Neural cell (in vitro differentiated cells): ENCODE measurements around the gene PGM5. TPM values are rescaled to one million over a fixed set of nuclear protein-coding genes. Genes with fewer than 3 reads are reported as not detected.

Experiments used
- H2AFZ ChIP-seq: fragments of 200-600, 300-800 bp; sonication (generic), shearing (Covaris generic); 2 replicates; pipeline ENCODE4 v1.6.0; 2014; ENCODE audit warnings: low read depth, mild to moderate bottlenecking, antibody characterized with exemption, low read length, moderate library complexity
- H3F3A ChIP-seq: fragments of 200-600 bp; shearing (Covaris generic); 2 replicates; pipeline ENCODE4 v1.6.1; 2016; ENCODE audit warnings: mild to moderate bottlenecking, moderate library complexity, mixed read lengths, antibody characterized with exemption, low read length; ENCODE audit not compliant: insufficient read depth, poor library complexity, severe bottlenecking
- H3K27ac ChIP-seq: fragments of 200-600, 300-800 bp; sonication (generic), shearing (Covaris generic); 2 replicates; pipeline ENCODE4 v1.5.1; 2014; ENCODE audit warnings: mild to moderate bottlenecking, low read length, moderate library complexity
- H3K27me3 ChIP-seq: fragments of 300-800, 200-600 bp; sonication (generic), shearing (Covaris generic); 2 replicates; pipeline ENCODE4 v1.6.0; 2014; ENCODE audit warnings: mild to moderate bottlenecking, low read depth, low read length, moderate library complexity; ENCODE audit not compliant: insufficient read depth
- H3K36me3 ChIP-seq: fragments of 300-800, 200-600 bp; sonication (generic), shearing (Covaris generic); 2 replicates; pipeline ENCODE4 v1.5.1; 2014; ENCODE audit warnings: mild to moderate bottlenecking, antibody characterized with exemption, low read length, moderate library complexity; ENCODE audit not compliant: insufficient read depth
- H3K4me2 ChIP-seq: fragments of 300-800, 200-600 bp; sonication (generic), shearing (Covaris generic); 2 replicates; pipeline ENCODE4 v1.6.0; 2014; ENCODE audit warnings: mild to moderate bottlenecking, low read length
- H3K4me3 ChIP-seq: fragments of 300-800, 200-600 bp; sonication (generic), shearing (Covaris generic); 2 replicates; pipeline ENCODE4 v1.5.1; 2014; ENCODE audit warnings: mild to moderate bottlenecking, low read length, moderate library complexity
- H3K79me2 ChIP-seq: fragments of 200-600 bp; shearing (Covaris generic); replicated peaks from 2 replicates; pipeline ENCODE4 v1.6.0; 2014; ENCODE audit warnings: mild to moderate bottlenecking, low read length, moderate library complexity; ENCODE audit not compliant: insufficient read depth
- H3K9ac ChIP-seq: fragments of 300-800, 200-600 bp; sonication (generic), shearing (Covaris generic); 2 replicates; pipeline ENCODE4 v1.6.1; 2016; ENCODE audit warnings: mild to moderate bottlenecking, low read length, mixed read lengths
- H3K9me2 ChIP-seq: fragments of 200-600 bp; shearing (Covaris generic); 2 replicates; pipeline ENCODE4 v1.6.1; 2016; ENCODE audit warnings: mild to moderate bottlenecking, low read length, mixed read lengths; ENCODE audit not compliant: insufficient read depth
- H3K9me3 ChIP-seq: fragments of 200-600, 300-800 bp; sonication (generic), shearing (Covaris generic); 2 replicates; pipeline ENCODE4 v1.6.1; 2016; ENCODE audit warnings: mild to moderate bottlenecking, mixed run types, low read length, moderate library complexity, mixed read lengths
- H4K20me1 ChIP-seq: fragments of 200-600 bp; shearing (Covaris generic); 2 replicates; pipeline ENCODE4 v1.6.1; 2016; ENCODE audit warnings: mild to moderate bottlenecking, mixed run types; ENCODE audit not compliant: insufficient read depth
- CTCF ChIP-seq: fragments of 450-650 bp; IDR thresholded peaks from 2 replicates; pipeline ENCODE4 v1.5.1; 2014; ENCODE audit warnings: antibody characterized with exemption, mild to moderate bottlenecking, moderate library complexity; ENCODE audit not compliant: poor library complexity, severe bottlenecking
- EP300 ChIP-seq: fragments of 450-650 bp; conservative IDR thresholded peaks from 2 replicates; pipeline ENCODE4 v1.6.1; 2014; ENCODE audit warnings: antibody characterized with exemption, mild to moderate bottlenecking, moderate library complexity; ENCODE audit not compliant: poor library complexity, severe bottlenecking
- EZH2 ChIP-seq: fragments of 200-600, 300-800 bp; shearing (Covaris generic), sonication (generic); IDR thresholded peaks from 2 replicates; pipeline ENCODE4 v1.6.1; 2014; ENCODE audit warnings: antibody characterized with exemption, low read length, borderline replicate concordance, mild to moderate bottlenecking; ENCODE audit not compliant: insufficient read depth, poor library complexity, severe bottlenecking
- MXI1 ChIP-seq: fragments of 450-650 bp; conservative IDR thresholded peaks from 2 replicates; pipeline ENCODE4 v1.6.1; 2014; ENCODE audit warnings: antibody characterized with exemption, mild to moderate bottlenecking; ENCODE audit not compliant: poor library complexity, severe bottlenecking
- POLR2AphosphoS5 ChIP-seq: IDR thresholded peaks from 2 replicates; pipeline ENCODE4 v1.6.1; 2012
- RAD21 ChIP-seq: fragments of 450-650 bp; conservative IDR thresholded peaks from 2 replicates; pipeline ENCODE4 v1.6.1; 2014; ENCODE audit warnings: antibody characterized with exemption, mild to moderate bottlenecking, moderate library complexity
- REST ChIP-seq: IDR thresholded peaks from 2 replicates; pipeline ENCODE4 v1.6.1; 2012; ENCODE audit warnings: borderline replicate concordance
- SMC3 ChIP-seq: fragments of 450-650 bp; conservative IDR thresholded peaks from 2 replicates; pipeline ENCODE4 v1.6.1; 2014; ENCODE audit warnings: antibody characterized with exemption, mild to moderate bottlenecking, moderate library complexity; ENCODE audit not compliant: poor library complexity
- TAF1 ChIP-seq: IDR thresholded peaks from 2 replicates; pipeline ENCODE4 v1.6.1; 2012; ENCODE audit warnings: low read depth
- polyA plus RNA-seq: library from polyadenylated mRNA; depleted of rRNA; stranded (reverse); fragments of >200 nt; gene quantifications from 2 replicates; pipeline ENCODE4 v1.2.3, GENCODE V29; 2014

PGM5 gene
- polyA plus RNA-seq, 1 donor from 2014 or later: not detected

- TF ChIP-seq RAD21 (no peak), MXI1 (no peak), SMC3 (no peak), REST (no peak), CTCF (no peak), POLR2AphosphoS5 (no peak), EP300 (no peak), EZH2 (no peak), TAF1 (no peak)
- Histone ChIP-seq H3K27me3 (no peaks in the 10 kb centered on the region), H3K36me3 (no peaks in the 10 kb centered on the region), H3K27ac (no peak overlapping the region), H3K9me3 (no peaks in the 10 kb centered on the region), H3F3A (no peaks in the 10 kb centered on the region), H3K4me2 (no peak overlapping the region), H3K4me3 (no peak overlapping the region), H3K9ac (no peak overlapping the region), H2AFZ (no peak overlapping the region), H4K20me1 (no peaks in the 10 kb centered on the region), H3K79me2 (no peaks in the 10 kb centered on the region), H3K9me2 (no peaks in the 10 kb centered on the region)
Measured at GRCh38 chr9:68509689-68510088, 153.3 kb downstream of the PGM5 start.

GRCh38 chr9:68513385-68513784 lies 157.0 kb downstream of the PGM5 start:
- Histone ChIP-seq H3K27ac (no peak overlapping the region), H3K36me3 (no peaks in the 10 kb centered on the region), H3K9me2 (no peaks in the 10 kb centered on the region), H3K79me2 (no peaks in the 10 kb centered on the region), H4K20me1 (no peaks in the 10 kb centered on the region), H3K9ac (no peak overlapping the region), H3K4me3 (no peak overlapping the region), H2AFZ (no peak overlapping the region), H3K4me2 (no peak overlapping the region), H3F3A (no peaks in the 10 kb centered on the region), H3K9me3 (no peaks in the 10 kb centered on the region), H3K27me3 (no peaks in the 10 kb centered on the region)
- TF ChIP-seq EP300 (no peak), RAD21 (no peak), SMC3 (no peak), EZH2 (no peak), CTCF (no peak), REST (no peak), TAF1 (no peak), POLR2AphosphoS5 (no peak), MXI1 (no peak)
